ENCODE data around the gene TTYH1. TPM values are rescaled to one million over a fixed set of nuclear protein-coding genes. Genes with fewer than 3 reads are reported as not detected.

Gene TTYH1
- total RNA-seq, 2 experiments from 2014 or later: 1.1 to 1.9 TPM

DNA sequence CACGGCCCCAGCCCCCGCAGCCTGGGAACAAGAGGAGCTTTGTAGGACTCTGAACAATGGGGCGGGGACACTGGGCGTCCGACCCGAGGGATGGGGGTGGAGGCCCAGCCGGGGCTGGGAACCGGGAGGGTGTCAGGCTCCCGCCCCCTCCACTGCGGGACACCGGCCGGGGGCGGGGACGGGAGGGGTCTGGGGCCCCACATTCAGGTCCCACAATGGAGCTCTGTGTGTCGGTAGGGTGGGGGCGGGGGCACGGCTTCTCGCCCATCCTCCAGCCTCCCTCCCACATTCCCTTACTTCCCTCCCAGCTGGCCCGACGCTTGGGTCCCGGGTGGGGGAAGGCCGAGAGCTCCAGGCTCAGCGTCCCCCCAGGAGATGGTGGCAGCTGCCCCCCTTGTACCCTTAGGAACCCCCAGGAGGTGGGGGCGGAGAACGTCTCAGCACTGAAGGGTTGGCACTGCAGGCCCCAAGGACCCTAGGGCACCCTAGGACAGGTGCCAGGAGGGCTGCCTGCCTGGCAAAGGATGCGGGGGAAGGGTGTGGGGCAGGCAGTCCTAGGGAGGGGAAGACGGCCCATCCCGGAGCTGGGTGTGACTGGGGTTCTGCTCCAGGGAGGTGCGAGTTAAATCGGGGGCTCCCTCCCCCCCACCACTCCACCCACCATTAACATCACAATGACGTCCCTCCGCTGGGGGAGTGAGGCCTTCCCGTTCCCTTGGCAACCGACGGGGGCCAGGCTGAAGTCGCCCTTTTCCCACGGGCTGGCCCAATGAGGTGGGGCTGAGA lies 5.3 kb downstream of the TTYH1 start:
- H3K27me3 Mint-ChIP-seq: peaks cover 13% of the 10 kb centered on the region
- H3K4me3 Mint-ChIP-seq: no peak overlapping the region
- ATAC-seq (ENCODE audit: low read depth) (no peak), DNase-seq (no peak)
- H3K27ac Mint-ChIP-seq: no peak overlapping the region
- H3K36me3 Mint-ChIP-seq: peaks cover 1% of the 10 kb centered on the region
- peaks cover 15% of the 10 kb centered on the region for H3K4me1 Mint-ChIP-seq
- no peaks in the 10 kb centered on the region for H3K9me3 Mint-ChIP-seq
- POLR2A ChIA-PET: no interaction called here

- H3K4me3 Mint-ChIP-seq: no peak overlapping the region
- H3K9me3 Mint-ChIP-seq: no peaks in the 10 kb centered on the region
- H3K36me3 Mint-ChIP-seq: peaks cover 1% of the 10 kb centered on the region
- peaks cover 12% of the 10 kb centered on the region for H3K27me3 Mint-ChIP-seq
- POLR2A ChIA-PET: interaction anchor here (1.0 kb wide), 1 partner anchor 13 kb away, joined by 4 read pairs; no protein-coding TSS in a partner anchor
- no peak overlapping the region for H3K27ac Mint-ChIP-seq
- ATAC-seq (ENCODE audit: low read depth) (no peak), DNase-seq (no peak)
- H3K4me1 Mint-ChIP-seq: peaks cover 15% of the 10 kb centered on the region
Measured at GRCh38 chr19:54421169-54421516, 5.9 kb downstream of the TTYH1 start.

DNA sequence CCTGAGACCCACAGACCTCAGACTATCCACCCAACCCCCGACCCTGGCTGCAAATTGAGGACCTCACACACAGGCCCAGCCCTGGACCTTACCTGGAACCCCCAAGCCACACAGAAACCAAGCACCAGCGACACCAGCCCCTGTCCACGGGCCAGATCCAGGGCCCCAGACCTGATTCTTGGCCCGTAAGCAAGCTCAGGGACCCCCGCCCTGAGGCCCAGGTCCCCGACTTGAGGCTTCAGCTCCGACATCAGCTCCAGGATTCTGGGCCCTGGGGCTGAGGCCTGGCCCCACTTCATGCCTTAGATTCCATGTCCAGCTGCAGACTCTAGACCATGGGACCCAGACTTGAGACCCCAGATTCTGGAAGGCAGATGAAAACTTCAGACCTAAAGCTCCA lies 6.3 kb downstream of the TTYH1 start:
- DNase-seq (no peak), ATAC-seq (ENCODE audit: low read depth) (no peak)
- Mint-ChIP-seq H3K27me3 (peaks cover 10% of the 10 kb centered on the region), H3K36me3 (peaks cover 1% of the 10 kb centered on the region), H3K4me3 (no peak overlapping the region), H3K27ac (no peak overlapping the region), H3K9me3 (no peaks in the 10 kb centered on the region), H3K4me1 (peaks cover 15% of the 10 kb centered on the region)
- POLR2A ChIA-PET: interaction anchor here (1.0 kb wide), 1 partner anchor 12 kb away, joined by 4 read pairs; no protein-coding TSS in a partner anchor

DNA sequence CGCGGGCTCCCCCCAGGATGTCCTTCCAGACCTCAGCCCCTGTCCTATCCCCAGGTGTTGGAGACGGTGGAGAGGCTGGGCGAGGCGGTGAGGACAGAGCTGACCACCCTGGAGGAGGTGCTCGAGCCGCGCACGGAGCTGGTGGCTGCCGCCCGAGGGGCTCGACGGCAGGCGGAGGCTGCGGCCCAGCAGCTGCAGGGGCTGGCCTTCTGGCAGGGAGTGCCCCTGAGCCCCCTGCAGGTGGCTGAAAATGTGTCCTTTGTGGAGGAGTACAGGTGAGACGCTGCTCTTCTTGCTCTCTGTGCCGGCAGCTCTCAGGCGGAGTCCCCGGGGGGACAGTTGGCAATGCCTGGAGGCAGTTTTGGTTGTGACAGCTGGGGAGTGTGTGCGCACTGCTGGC lies 6.9 kb downstream of the TTYH1 start:
- POLR2A ChIA-PET: interaction anchor here (1.0 kb wide), 1 partner anchor 12 kb away, joined by 4 read pairs; no protein-coding TSS in a partner anchor
- DNase-seq (no peak), ATAC-seq (ENCODE audit: low read depth) (no peak)
- no peak overlapping the region for H3K4me3 Mint-ChIP-seq
- H3K4me1 Mint-ChIP-seq: peaks cover 13% of the 10 kb centered on the region
- no peaks in the 10 kb centered on the region for H3K9me3 Mint-ChIP-seq
- peaks cover 11% of the 10 kb centered on the region for H3K27me3 Mint-ChIP-seq
- H3K36me3 Mint-ChIP-seq: peaks cover under 1% of the 10 kb centered on the region
- H3K27ac Mint-ChIP-seq: no peak overlapping the region

GRCh38 chr19:54424201-54424600 lies 8.9 kb downstream of the TTYH1 start:
- no peaks in the 10 kb centered on the region for H3K36me3 Mint-ChIP-seq
- POLR2A ChIA-PET: no interaction called here
- no peak overlapping the region for H3K4me3 Mint-ChIP-seq
- ATAC-seq (ENCODE audit: low read depth): no peak
- no peaks in the 10 kb centered on the region for H3K4me1 Mint-ChIP-seq
- no peak overlapping the region for H3K27ac Mint-ChIP-seq
- DNase-seq: no peak
- H3K27me3 Mint-ChIP-seq: peaks cover 9% of the 10 kb centered on the region
- no peaks in the 10 kb centered on the region for H3K9me3 Mint-ChIP-seq

DNA sequence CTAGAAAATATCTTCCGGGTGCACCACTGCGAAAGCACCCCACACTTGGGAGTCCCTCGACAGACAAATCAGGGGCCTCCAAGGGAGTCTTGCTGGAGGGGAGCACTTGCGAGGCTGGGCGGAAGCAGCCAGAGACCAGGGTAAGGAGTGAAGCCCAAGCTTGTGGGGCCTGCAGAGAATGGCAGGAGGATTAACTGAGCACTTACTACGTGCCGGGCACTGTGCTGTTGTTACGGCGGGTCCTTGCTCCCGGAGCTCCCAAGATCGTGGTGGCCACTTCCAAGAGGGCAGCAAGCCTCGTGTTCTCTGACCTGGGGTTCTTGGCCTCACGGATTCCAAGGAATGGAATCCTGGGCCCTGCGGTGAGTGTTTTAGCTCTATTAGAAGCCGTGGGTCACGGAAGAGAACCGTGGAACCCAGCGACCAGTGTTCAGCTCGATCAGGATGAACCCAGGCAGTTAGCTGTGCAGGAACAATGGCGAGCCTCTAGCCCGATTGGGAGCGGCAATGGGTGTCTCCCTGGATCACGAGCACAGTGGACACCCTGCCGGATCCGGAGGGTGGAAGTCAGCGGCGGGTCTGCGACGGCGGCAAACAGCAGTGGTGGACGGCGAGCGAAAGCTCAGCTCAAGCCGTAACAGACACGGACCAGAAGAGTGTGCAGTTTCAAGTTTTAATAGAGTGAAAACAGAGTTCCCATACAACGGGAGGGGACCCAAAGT lies 9.6 kb downstream of the TTYH1 start:
- Mint-ChIP-seq H3K27ac (no peak overlapping the region), H3K36me3 (no peaks in the 10 kb centered on the region), H3K9me3 (no peaks in the 10 kb centered on the region), H3K27me3 (peaks cover 13% of the 10 kb centered on the region), H3K4me1 (peaks cover 2% of the 10 kb centered on the region), H3K4me3 (no peak overlapping the region)
- POLR2A ChIA-PET: no interaction called here
- DNase-seq: no peak
- no peak for ATAC-seq (ENCODE audit: low read depth)

GRCh38 chr19:54425382-54425723 lies 10.1 kb downstream of the TTYH1 start:
- H3K36me3 Mint-ChIP-seq: no peaks in the 10 kb centered on the region
- peaks cover 2% of the 10 kb centered on the region for H3K4me1 Mint-ChIP-seq
- DNase-seq (no peak), ATAC-seq (ENCODE audit: low read depth) (no peak)
- no peaks in the 10 kb centered on the region for H3K9me3 Mint-ChIP-seq
- H3K4me3 Mint-ChIP-seq: no peak overlapping the region
- peaks cover 13% of the 10 kb centered on the region for H3K27me3 Mint-ChIP-seq
- no peak overlapping the region for H3K27ac Mint-ChIP-seq
- POLR2A ChIA-PET: no interaction called here

DNA sequence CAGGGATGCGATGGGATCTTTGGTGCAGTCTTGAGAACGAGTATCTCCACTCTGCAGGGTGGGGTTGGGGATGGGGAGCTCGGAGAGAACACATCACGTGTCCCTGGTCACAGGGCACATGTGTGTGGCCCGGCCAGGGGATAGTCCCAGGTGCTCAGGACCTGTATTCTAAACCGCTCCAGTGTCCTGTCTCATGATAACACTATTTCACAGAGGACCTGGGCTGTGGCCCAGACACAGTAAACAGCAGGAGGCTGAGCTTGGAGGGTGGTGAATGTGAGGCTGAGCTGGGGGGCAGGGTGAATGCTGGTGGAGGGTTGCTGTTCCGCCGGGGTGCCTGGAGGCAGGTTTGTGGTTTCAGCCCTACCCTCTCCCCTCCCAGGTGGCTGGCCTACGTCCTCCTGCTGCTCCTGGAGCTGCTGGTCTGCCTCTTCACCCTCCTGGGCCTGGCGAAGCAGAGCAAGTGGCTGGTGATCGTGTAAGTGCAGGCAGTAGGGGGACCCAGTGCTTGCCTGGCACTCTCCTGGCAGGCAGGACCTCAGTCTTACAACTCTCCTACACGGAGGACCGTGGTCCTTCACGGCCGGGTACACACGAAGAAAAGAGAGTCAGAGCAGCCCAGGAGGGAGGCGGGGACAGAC lies 11.1 kb downstream of the TTYH1 start:
- H3K36me3 Mint-ChIP-seq: no peaks in the 10 kb centered on the region
- ATAC-seq (ENCODE audit: low read depth) (no peak), DNase-seq (no peak)
- peaks cover 14% of the 10 kb centered on the region for H3K27me3 Mint-ChIP-seq
- peaks cover 2% of the 10 kb centered on the region for H3K4me1 Mint-ChIP-seq
- H3K9me3 Mint-ChIP-seq: no peaks in the 10 kb centered on the region
- POLR2A ChIA-PET: no interaction called here
- H3K27ac Mint-ChIP-seq: no peak overlapping the region
- H3K4me3 Mint-ChIP-seq: no peak overlapping the region

DNA sequence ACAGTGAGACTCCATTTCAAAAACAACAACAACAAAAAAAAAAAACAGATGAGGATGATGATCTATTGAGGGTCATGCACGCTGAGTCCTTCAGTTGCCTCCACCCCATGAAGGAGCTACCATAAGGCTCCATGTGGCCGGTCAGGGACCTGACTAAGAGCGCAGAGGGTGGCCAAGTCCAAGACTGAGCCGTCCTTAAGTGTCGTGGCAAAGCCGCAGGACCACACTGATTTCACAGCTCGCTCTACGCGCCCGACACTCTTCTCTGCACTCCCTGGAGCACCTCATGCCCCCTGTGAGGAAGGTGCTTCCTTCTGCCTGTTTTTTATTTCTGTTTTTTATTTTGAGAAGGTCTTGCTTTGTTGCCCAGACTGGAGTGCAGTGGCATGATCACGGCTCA lies 12.3 kb downstream of the TTYH1 start:
- peaks cover 2% of the 10 kb centered on the region for H3K4me1 Mint-ChIP-seq
- H3K36me3 Mint-ChIP-seq: no peaks in the 10 kb centered on the region
- ATAC-seq (ENCODE audit: low read depth) (no peak), DNase-seq (no peak)
- peaks cover 17% of the 10 kb centered on the region for H3K27me3 Mint-ChIP-seq
- H3K9me3 Mint-ChIP-seq: no peaks in the 10 kb centered on the region
- no peak overlapping the region for H3K27ac Mint-ChIP-seq
- H3K4me3 Mint-ChIP-seq: no peak overlapping the region
- POLR2A ChIA-PET: no interaction called here

- Mint-ChIP-seq H3K9me3 (no peaks in the 10 kb centered on the region), H3K27me3 (peaks cover 17% of the 10 kb centered on the region), H3K4me3 (no peak overlapping the region), H3K4me1 (peaks cover 2% of the 10 kb centered on the region), H3K36me3 (no peaks in the 10 kb centered on the region), H3K27ac (no peak overlapping the region)
- POLR2A ChIA-PET: interaction anchor here (2.4 kb wide), 1 partner anchor 20 kb away, joined by 9 read pairs; the partner anchor contains the start of gene LENG8
- no peak for ATAC-seq (ENCODE audit: low read depth)
- no peak for DNase-seq
Measured at GRCh38 chr19:54428323-54429175, 13.3 kb downstream of the TTYH1 start.

- Mint-ChIP-seq H3K4me1 (peaks cover 4% of the 10 kb centered on the region), H3K27ac (no peak overlapping the region), H3K27me3 (peaks cover 17% of the 10 kb centered on the region), H3K36me3 (peaks cover 3% of the 10 kb centered on the region), H3K9me3 (no peaks in the 10 kb centered on the region), H3K4me3 (no peak overlapping the region)
- POLR2A ChIA-PET: interaction anchor here (2.4 kb wide), 1 partner anchor 19 kb away, joined by 9 read pairs; the partner anchor contains the start of gene LENG8
- DNase-seq: no peak
- no peak for ATAC-seq (ENCODE audit: low read depth)
Measured at GRCh38 chr19:54429176-54429495, 13.9 kb downstream of the TTYH1 start.

GRCh38 chr19:54429545-54430227 lies 14.4 kb downstream of the TTYH1 start:
- DNase-seq (no peak), ATAC-seq (ENCODE audit: low read depth) (no peak)
- no peak overlapping the region for H3K4me3 Mint-ChIP-seq
- no peaks in the 10 kb centered on the region for H3K9me3 Mint-ChIP-seq
- H3K4me1 Mint-ChIP-seq: peaks cover 9% of the 10 kb centered on the region
- peaks cover 3% of the 10 kb centered on the region for H3K36me3 Mint-ChIP-seq
- POLR2A ChIA-PET: interaction anchor here (1.0 to 2.4 kb wide), 3 partner anchors 9 to 19 kb away, joined by 3 to 9 read pairs (median 3); partner anchors contain the start of gene LENG8
- H3K27me3 Mint-ChIP-seq: peaks cover 17% of the 10 kb centered on the region
- H3K27ac Mint-ChIP-seq: no peak overlapping the region

All from activated naive CD8-positive, alpha-beta T cell treated with anti-CD3 and anti-CD28 coated beads, Interleukin-2, amount 10 ng/mL, durations not matched to agents 7 days and 5 days (primary cell).